ENCODE results near the gene BIRC6.

GRCh38 chr2:32450851-32451250, 94.0 kb downstream of the BIRC6 start:
- TF ChIP-seq TAF1 (IDR thresholded peaks at IDR 0.05; ENCODE audit: borderline replicate concordance, insufficient read depth, low read length) (no peak), POLR2AphosphoS5 (IDR thresholded peaks at IDR 0.05; ENCODE audit: low read depth, low read length) (no peak), SIN3A (IDR thresholded peaks at IDR 0.05; ENCODE audit: borderline replicate concordance, insufficient read depth, low read length) (no peak), REST (IDR thresholded peaks at IDR 0.05; ENCODE audit: insufficient read depth in 1 of 2, low read depth in 2 of 2, low read length in 2 of 2) (no peak)
